ENCODE data around the gene MAP2K1.
"Not testable (repeated sequence)": the region's sequence is repeated elsewhere in the genome, so short reads cannot be mapped to it uniquely, and the experiment has no call there.

MAP2K1 gene

GRCh38 chr15:66481107-66481856, 94.6 kb downstream of the MAP2K1 start:
- no peak for DNase-seq

DNA sequence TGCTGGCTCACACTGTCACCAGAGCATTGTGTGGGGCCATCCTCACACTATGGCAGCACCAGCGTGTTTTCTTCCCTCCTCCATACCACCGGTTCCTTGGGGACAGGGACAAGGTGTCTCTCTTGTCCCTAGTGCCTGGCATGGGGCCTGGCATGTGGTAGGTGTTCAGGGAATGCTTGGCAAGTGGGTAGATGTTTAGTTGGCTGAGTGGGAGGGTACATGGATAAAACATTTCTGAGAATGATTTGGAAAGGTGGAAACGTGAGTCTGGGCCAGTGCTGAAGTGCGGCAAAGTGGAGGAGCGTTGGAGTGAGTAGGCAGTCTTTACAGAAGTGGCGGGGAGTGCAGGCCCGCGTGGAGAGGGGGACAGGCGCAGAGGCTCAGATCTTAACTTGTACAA, 95.8 kb downstream of the MAP2K1 start:
- no peak for DNase-seq

DNA sequence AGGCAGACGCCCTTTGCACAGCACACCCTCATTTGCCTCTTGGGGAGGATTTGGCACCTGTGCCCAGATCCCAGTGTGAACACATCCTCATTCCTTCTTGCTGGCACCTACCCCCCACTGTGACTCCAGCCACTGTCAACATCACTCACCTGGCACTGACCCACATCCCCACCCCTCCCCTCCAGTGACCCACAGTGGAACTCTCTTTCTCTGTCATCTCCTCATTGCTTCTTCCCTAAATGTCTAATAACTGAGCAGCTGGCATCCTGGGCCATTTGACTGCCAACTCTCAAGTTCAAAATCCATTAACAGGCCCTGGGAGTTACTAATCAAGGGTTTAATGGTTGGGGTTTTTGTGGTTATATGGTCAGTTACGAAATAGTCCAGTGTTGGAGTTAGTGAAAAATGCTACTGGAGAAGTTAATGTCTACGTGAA, 96.4 kb downstream of the MAP2K1 start:
- peak in 1 of 2 donors; percentile 42 for DNase-seq

GRCh38 chr15:66484539-66485112, 97.9 kb downstream of the MAP2K1 start:
- no peak for DNase-seq

GRCh38 chr15:66486887-66487286, 100.2 kb downstream of the MAP2K1 start:
- no peak for DNase-seq

DNA sequence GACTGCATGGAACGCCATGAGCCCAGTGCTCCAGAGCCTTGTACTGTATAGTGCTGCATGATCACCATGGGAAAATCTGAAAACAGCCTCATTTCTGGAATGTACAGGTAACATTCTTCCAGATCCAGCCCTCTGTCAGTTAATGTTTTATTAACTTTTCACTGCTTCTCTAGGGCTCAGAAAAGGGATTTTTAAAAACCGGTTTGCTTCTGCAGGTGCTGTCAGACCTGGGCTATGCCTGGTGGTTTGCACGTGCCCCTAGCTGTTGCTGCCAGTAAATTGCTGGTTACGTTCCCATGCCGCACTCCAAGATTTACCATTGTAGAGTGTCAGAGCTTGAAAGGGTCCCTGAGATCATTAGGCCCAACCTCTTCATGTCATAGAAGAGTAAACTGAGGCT, 101.8 kb downstream of the MAP2K1 start:
- DNase-seq = no peak

DNA sequence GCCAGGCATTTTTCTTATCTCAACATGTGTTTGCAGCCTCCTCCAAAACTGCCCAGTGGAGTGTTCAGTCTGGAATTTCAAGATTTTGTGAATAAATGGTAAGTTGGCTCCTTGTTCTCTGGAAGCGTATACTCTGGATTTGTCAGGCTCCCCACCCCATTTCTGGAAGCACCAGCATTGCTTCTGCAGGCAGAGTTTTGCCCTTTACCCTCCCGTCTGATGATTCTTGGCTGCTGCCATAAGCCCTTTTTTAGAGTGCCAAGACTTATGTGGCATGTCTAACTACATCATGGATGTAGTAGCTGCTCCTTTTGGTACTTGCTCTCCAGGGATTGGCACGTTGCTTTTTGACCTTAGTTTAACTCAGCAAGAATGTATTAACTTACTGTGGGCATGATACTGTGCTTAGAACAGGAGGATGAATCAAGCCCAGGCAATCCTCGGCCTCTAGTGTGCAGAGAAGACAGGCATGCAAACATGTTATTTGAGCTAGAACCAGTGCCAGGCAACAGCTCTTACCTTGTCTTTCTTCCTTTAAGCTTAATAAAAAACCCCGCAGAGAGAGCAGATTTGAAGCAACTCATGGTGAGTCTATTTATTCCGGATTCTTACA, 102.6 kb downstream of the MAP2K1 start:
- DNase-seq = no peak

DNA sequence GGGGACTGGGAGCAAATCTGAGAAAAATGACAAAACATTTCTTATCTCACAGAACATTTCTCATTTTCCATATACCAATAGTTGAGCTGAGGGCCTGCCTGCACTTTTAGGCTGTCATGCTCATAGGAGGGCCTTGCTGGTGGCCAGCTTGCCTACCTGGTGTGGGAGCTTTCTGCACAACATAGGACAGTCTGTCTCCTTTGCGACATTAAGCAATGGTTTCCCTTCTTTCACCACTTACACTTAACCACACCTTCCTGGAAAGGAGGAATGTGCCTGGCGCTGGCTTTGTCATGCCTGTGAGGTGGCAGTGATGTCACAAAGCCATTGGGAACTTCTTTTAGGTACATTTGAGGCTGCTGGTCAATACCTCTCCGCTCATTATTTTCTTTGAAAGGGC, 105.1 kb downstream of the MAP2K1 start:
- DNase-seq = no peak

DNA sequence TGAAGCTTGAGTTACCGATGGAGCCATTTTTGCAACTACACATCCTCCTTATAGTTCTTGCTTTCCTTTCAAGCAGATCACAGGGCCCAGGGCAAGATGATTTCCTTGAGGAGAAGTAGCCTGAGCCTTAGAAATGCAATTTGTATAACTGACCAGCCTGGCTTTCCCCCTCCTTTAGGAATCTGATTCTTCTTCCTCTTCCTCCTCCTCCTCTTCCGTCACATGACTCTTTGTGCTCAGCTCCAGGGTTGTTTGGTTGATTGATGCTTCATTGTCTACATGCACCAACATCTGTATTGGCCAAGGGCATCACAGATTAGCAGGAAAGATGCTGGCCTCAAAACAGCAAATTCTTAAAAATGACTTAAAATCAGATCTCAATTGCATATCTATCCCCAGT, 107.5 kb downstream of the MAP2K1 start:
- DNase-seq = peak; percentile 28 to 38

- DNase-seq = no peak
Measured at GRCh38 chr15:66496951-66497501, 110.3 kb downstream of the MAP2K1 start.

GRCh38 chr15:66497502-66498455, 111.1 kb downstream of the MAP2K1 start, which contains the start of gene SNAPC5:
TSS of gene SNAPC5 (minus strand) at chr15:66497762. CDS start at chr15:66497731, 31 bp downstream.
- DNase-seq = peak; percentile 92 to 97

GRCh38 chr15:66498501-66499386, 112.0 kb downstream of the MAP2K1 start:
- peak; percentile 22 to 49 for DNase-seq

DNA sequence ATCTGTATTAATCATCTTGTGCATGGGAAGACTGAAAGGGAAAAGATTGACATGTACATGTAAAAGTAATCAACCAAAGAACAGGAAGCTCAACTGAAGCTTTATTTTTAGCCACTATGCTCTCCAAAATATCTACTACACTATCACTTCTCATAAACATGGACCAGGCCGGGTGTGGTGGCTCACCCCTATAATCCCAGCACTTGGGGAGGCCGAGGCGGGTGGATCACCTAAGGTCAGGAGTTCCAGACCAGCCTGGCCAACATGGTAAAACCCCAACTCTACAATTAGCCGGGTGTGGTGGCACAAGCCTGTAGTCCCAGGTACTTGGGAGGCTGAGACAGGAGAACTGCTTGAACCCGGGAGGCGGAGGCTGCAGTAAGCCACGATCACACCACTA, 113.6 kb downstream of the MAP2K1 start:
- DNase-seq = not testable (repeated sequence)

GRCh38 chr15:66502491-66502890, 115.8 kb downstream of the MAP2K1 start:
- no peak for DNase-seq

DNA sequence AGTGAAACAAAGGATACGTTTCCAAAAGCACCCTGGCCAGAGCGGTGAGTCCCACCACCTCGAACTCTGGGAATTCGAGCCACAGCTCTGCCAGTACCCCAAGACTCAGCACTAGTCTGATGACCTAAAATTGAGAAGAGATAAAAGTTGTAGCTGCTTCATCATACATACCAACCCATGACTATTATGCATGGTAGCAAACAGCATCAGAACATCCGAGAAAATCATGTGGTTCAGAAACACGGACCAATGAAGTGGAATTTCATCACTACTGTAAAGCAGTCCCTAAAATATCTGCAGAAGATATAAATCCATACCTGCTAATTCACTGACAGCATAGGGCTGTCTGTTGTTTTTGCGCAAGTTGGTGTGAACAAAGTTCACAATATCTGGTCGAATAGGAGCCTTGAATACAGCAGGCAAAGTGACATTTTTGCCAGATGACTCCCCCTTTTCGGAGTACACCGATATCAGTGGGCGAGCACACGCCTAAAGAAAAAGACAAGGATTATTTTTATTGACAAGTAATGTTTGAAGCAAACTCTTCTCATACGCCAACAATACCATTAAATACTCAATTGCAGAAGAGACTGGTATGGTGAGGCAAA, 116.4 kb downstream of the MAP2K1 start:
- DNase-seq = peak in 1 of 2 donors; percentile 3

DNA sequence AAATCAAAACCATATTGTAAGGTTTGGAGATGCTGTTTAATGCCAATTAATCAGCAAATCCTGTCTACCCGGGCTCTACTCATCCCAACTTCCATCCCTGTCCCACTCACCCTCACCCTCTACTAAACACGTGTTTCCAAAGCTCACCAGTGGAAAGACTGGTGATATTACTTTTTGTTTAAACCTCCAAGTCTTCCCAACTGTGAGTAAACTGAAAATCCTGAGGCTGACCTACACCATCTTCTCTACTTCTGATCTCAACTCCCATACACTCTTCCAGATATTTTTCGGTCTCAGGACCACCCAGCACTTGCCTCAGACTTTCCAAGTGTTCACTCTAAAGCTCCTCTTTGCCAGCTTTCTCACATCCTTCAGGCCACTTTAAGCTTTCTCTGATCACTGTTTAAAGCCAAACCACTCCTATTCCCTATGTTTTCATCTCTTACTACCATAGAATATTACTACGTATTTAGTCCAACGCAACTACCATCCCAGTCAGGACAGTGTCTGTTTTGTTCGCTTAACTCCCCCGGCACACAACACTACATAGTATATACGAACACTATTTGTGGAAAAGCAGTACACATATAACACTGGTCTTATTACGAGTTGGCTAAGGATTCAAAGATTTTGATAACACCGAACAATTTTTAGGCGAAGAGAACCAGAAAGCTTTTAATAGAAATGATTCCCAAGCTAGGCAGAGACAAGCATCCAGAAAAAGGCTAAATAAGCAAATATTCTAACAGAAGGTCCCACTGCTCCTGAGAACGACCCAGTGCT, 117.3 kb downstream of the MAP2K1 start:
- no peak for DNase-seq

DNA sequence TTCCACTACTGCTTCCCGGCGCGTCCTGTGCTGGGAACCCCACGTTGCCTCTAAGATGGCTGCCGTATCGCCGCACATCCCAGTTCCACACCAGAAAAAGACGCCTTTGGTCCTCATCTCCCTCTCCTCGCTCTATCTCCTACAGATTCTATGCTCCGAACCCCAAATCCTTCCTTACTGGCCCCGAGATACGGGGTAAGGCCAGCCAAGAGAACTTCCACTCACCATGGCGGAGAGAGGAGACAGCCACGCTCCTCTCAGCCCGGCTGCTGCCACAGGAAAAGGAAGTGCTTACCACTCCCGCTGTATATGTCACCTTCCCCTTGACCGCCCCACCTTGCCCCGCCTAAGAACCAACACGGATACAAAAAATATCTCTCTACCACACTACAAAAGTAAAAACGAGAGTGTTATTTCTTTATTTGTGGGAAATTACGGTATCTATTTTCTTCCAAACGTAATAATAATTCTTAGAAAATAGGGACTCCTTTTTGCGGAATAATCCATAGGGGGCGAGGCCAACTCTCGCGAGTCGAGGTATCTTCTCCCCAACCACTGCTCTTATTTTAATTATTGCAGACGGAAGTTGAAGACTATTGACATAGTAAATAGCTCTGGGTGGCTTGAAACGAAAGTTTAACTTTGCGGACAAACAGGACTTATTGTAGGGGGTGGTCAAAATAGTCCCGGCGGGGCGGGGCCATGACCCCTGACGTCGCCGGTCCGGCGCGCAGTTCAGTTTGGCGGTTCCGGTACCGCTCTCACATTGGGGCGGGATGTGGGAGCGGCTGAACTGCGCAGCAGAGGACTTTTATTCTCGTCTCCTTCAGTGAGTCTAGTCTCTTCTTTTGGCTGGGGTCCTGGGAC, 118.1 kb downstream of the MAP2K1 start, which contains the start of the genes RPL4 and ZWILCH:
Gene RPL4, minus strand, starts transcription at position 293 of the 867 bp plus-strand sequence. Its CDS starts 65 bp downstream, at position 228.
Gene ZWILCH, plus strand, starts transcription at position 764 of the 867 bp plus-strand sequence. Its CDS starts 13 bp downstream, at position 777.
- peak; percentile 82 to 83 for DNase-seq

GRCh38 chr15:66505430-66505811, 118.7 kb downstream of the MAP2K1 start:
- no peak for DNase-seq

DNA sequence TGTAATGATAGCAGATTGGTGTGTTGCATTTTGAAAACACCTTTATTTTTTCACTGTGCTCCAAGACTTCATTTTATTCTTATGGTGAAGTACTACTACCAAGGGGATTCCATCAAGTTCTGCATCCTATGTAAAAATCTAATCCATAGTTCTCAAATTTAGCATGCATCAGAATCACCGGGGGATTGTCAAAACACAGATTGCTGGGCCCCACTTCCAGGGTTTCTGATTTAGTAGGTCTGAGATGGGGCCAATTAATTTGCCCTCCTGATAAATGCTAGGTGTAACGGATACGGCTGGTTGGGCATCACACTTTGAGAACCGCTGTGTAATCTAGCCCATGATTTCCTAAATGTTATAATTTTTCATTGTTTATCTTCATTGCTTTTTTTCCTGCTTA, 119.1 kb downstream of the MAP2K1 start:
- no peak for DNase-seq

Measured in inflammatory macrophage treated with lipopolysaccharide for 1 hour (primary cell).